Stimulated activated CD8-positive, alpha-beta memory T cell treated with anti-CD3 and anti-CD28 coated beads, Interleukin-15, amount 100 ng/mL, for 1 hour (primary cell): ENCODE measurements around the gene AGBL5.
"Not testable (repeated sequence)": the region's sequence is repeated elsewhere in the genome, so short reads cannot be mapped to it uniquely, and the experiment has no call there.

Experiments
- DNase-seq: peaks from one replicate; pipeline ENCODE4 v3.0.0-alpha.2; 2020; ENCODE audit warnings: low read depth

The AGBL5 gene

DNA sequence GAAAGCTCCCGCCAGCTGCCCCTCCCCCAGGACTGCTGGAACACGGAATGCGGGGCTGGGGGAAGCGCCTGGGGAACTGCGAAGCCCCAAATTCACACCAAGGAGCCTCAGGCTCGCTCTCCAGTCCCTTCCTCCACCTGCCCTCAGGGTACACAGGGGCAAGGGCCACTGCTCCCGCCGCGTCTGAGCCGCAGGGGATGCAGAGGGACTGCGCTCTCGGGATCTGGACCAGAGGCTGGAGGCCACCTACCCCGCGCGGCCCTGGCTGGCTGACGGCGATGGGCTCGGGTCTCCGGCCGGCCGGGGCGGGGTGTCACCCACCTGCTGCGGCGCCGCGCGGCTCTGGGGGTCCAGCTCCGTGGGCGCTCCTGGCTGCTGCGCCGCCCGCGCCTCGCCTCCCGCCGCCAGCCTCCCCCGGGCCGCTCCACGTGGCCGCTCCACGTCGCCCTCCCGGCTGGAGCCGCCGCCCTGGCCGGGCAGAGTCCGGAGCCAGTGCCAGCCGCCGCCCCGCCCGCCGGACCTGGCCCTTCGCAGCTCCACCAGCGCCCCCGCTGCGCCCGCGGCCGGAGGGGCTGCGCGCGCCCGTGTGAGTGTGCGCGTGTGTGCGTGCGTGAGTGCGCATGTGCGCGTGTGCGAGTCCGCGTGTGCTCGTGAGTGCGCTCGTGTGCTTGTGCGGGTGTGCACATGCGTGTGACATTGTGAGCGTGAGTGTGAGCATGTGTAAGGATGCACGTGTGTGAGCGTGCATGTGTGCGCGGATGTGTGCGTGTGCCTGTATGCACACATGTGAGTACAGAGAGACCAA, 67.3 kb downstream of the AGBL5 start, which contains the start of gene CGREF1:
CGREF1 (minus strand) TSS at position 604 of the 805 bp plus-strand sequence. CDS start 14,762 bp downstream, outside the sequence.
- DNase-seq = no peak

- DNase-seq = not testable (repeated sequence)
These were observed 67.8 kb downstream of the AGBL5 start for GRCh38 chr2:27119330-27119670.
